Measurements from ENCODE around the gene ACTR6. TPM values are rescaled to one million over a fixed set of nuclear protein-coding genes. Genes with fewer than 3 reads are reported as not detected.

Gene ACTR6
- total and polyA plus RNA-seq, 10 of the 15 experiments (the other 5 are each of a cell fraction or from before 2014, with no cell fraction given), result 17.4 to 62.4 (median 40.5) TPM

GRCh38 chr12:100200463-100201181 is at the start of gene ACTR6 (continued):
- TF ChIP-seq, protein P1, sequence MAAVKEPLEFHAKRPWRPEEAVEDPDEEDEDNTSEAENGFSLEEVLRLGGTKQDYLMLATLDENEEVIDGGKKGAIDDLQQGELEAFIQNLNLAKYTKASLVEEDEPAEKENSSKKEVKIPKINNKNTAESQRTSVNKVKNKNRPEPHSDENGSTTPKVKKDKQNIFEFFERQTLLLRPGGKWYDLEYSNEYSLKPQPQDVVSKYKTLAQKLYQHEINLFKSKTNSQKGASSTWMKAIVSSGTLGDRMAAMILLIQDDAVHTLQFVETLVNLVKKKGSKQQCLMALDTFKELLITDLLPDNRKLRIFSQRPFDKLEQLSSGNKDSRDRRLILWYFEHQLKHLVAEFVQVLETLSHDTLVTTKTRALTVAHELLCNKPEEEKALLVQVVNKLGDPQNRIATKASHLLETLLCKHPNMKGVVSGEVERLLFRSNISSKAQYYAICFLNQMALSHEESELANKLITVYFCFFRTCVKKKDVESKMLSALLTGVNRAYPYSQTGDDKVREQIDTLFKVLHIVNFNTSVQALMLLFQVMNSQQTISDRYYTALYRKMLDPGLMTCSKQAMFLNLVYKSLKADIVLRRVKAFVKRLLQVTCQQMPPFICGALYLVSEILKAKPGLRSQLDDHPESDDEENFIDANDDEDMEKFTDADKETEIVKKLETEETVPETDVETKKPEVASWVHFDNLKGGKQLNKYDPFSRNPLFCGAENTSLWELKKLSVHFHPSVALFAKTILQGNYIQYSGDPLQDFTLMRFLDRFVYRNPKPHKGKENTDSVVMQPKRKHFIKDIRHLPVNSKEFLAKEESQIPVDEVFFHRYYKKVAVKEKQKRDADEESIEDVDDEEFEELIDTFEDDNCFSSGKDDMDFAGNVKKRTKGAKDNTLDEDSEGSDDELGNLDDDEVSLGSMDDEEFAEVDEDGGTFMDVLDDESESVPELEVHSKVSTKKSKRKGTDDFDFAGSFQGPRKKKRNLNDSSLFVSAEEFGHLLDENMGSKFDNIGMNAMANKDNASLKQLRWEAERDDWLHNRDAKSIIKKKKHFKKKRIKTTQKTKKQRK (IDR thresholded peaks at IDR 0.05; ENCODE audit: low read depth, low read length), result no peak
- peak; percentile 98 for TF ChIP-seq BMI1 (IDR thresholded peaks at IDR 0.05; ENCODE audit: borderline replicate concordance)
- no peak for TF ChIP-seq SRF (IDR thresholded peaks at IDR 0.05; ENCODE audit: low read depth in 2 of 2, low read length in 2 of 2)
- TF ChIP-seq EZH2 (IDR thresholded peaks at IDR 0.05; ENCODE audit: borderline replicate concordance, control insufficient read depth, low read depth, low read length), result no peak
- no peak for TF ChIP-seq RFX5 (IDR thresholded peaks at IDR 0.05; ENCODE audit: low read depth, low read length)
- no peak for TF ChIP-seq MEF2A (IDR thresholded peaks at IDR 0.05; ENCODE audit: insufficient read depth, low read depth, low read length)
- peak; percentile 71 for TF ChIP-seq HCFC1 (IDR thresholded peaks at IDR 0.05; ENCODE audit: low read length)
- peak; percentile 96 for TF ChIP-seq RUNX3 (IDR thresholded peaks at IDR 0.05; ENCODE audit: low read length)
- peak in 1 of 2 experiments; percentile 31; a peak in 2 of 4 replicates for TF ChIP-seq ETV6 (conservative IDR thresholded peaks at IDR 0.05 in 1 of 2, IDR thresholded peaks at IDR 0.05 in 1 of 2; ENCODE audit: borderline replicate concordance in 1 of 2, low read depth in 1 of 2)
- TF ChIP-seq KLF5 (IDR thresholded peaks at IDR 0.05; ENCODE audit: partially characterized antibody), result no peak
- TF ChIP-seq ESRRA (IDR thresholded peaks at IDR 0.05; ENCODE audit: low read length), result no peak
- peak; percentile 52 for TF ChIP-seq MTA2 (IDR thresholded peaks at IDR 0.05; ENCODE audit: low read depth)
- no peak for TF ChIP-seq TCF3 (IDR thresholded peaks at IDR 0.05; ENCODE audit: borderline replicate concordance, insufficient read depth, low read depth, low read length)
- TF ChIP-seq, protein P2, sequence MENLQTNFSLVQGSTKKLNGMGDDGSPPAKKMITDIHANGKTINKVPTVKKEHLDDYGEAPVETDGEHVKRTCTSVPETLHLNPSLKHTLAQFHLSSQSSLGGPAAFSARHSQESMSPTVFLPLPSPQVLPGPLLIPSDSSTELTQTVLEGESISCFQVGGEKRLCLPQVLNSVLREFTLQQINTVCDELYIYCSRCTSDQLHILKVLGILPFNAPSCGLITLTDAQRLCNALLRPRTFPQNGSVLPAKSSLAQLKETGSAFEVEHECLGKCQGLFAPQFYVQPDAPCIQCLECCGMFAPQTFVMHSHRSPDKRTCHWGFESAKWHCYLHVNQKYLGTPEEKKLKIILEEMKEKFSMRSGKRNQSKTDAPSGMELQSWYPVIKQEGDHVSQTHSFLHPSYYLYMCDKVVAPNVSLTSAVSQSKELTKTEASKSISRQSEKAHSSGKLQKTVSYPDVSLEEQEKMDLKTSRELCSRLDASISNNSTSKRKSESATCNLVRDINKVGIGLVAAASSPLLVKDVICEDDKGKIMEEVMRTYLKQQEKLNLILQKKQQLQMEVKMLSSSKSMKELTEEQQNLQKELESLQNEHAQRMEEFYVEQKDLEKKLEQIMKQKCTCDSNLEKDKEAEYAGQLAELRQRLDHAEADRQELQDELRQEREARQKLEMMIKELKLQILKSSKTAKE (IDR thresholded peaks at IDR 0.05; ENCODE audit: low read depth, poor library complexity, severe bottlenecking), result peak; percentile 76
- TF ChIP-seq, protein P3, sequence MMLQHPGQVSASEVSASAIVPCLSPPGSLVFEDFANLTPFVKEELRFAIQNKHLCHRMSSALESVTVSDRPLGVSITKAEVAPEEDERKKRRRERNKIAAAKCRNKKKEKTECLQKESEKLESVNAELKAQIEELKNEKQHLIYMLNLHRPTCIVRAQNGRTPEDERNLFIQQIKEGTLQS (IDR thresholded peaks at IDR 0.05; ENCODE audit: borderline replicate concordance, extremely low read depth, low read depth, low read length), result no peak
- no peak for TF ChIP-seq RCOR1 (conservative IDR thresholded peaks at IDR 0.05; ENCODE audit: low read depth, low read length)
- no peak for TF ChIP-seq ZBTB11 (CRISPR knock-in tag; IDR thresholded peaks at IDR 0.05)
- TF ChIP-seq JUNB (IDR thresholded peaks at IDR 0.05), result no peak; the same call in 1 of the 2 replicates
- 0 out of 2 replicates have a peak, but pooled peaks have one; percentile 86 for TF ChIP-seq PAX8 (IDR thresholded peaks at IDR 0.05)
- TF ChIP-seq ZNF622 (IDR thresholded peaks at IDR 0.05), result no peak
- peak; percentile 76; the same call in 1 of the 2 replicates for TF ChIP-seq POLR2AphosphoS2 (IDR thresholded peaks at IDR 0.05; ENCODE audit: low read depth, low read length)

All from GM12878 (cell line).